ENCODE measurements around the gene VPS35.
A peak's percentile ranks its signal among the peaks of the same experiment; 100 is the strongest.
"Not testable (repeated sequence)": the region's sequence is repeated elsewhere in the genome, so short reads cannot be mapped to it uniquely, and the experiment has no call there.

VPS35 gene

GRCh38 chr16:46711106-46712058, 22.4 kb upstream of the VPS35 start:
- no peak for DNase-seq

- no peak for DNase-seq
Measured at GRCh38 chr16:46709469-46710005, 20.6 kb upstream of the VPS35 start.

GRCh38 chr16:46706642-46707041, 17.7 kb upstream of the VPS35 start:
- DNase-seq: no peak

- no peak for DNase-seq
Measured at GRCh38 chr16:46702030-46702429, 13.1 kb upstream of the VPS35 start.

GRCh38 chr16:46701615-46702014, 12.6 kb upstream of the VPS35 start:
- no peak for DNase-seq

GRCh38 chr16:46700048-46700447, 11.1 kb upstream of the VPS35 start:
- no peak for DNase-seq

- DNase-seq: no peak
Measured at GRCh38 chr16:46696957-46697356, 8.0 kb upstream of the VPS35 start.

GRCh38 chr16:46695937-46696336, 7.0 kb upstream of the VPS35 start:
- DNase-seq: no peak

GRCh38 chr16:46693598-46693997, 4.6 kb upstream of the VPS35 start:
- DNase-seq: no peak

- no peak for DNase-seq
Measured at GRCh38 chr16:46691726-46692125, 2.7 kb upstream of the VPS35 start.

- DNase-seq: no peak
Measured at GRCh38 chr16:46690281-46691178, 1.6 kb upstream of the VPS35 start.

GRCh38 chr16:46689365-46690280, 645 bp upstream of the VPS35 start, which contains the start of gene ORC6:
TSS of gene ORC6 (plus strand) at chr16:46689659. CDS start at chr16:46689706, 47 bp downstream.
- DNase-seq: peak; percentile 94

GRCh38 chr16:46688101-46688653, 801 bp downstream of the VPS35 start:
- no peak for DNase-seq

- no peak for DNase-seq
Measured at GRCh38 chr16:46687486-46687885, 1.5 kb downstream of the VPS35 start.

- no peak for DNase-seq
Measured at GRCh38 chr16:46686815-46687473, 2.0 kb downstream of the VPS35 start.

- DNase-seq: not testable (repeated sequence)
Measured at GRCh38 chr16:46681867-46682266, 7.1 kb downstream of the VPS35 start.

GRCh38 chr16:46677943-46678342, 11.0 kb downstream of the VPS35 start:
- DNase-seq: not testable (repeated sequence)

GRCh38 chr16:46673320-46674013, 15.5 kb downstream of the VPS35 start:
- DNase-seq: peak; percentile 13

- no peak for DNase-seq
Measured at GRCh38 chr16:46662123-46662522, 26.9 kb downstream of the VPS35 start.

GRCh38 chr16:46658925-46659324, 30.1 kb downstream of the VPS35 start:
- DNase-seq: no peak

- DNase-seq: no peak
Measured at GRCh38 chr16:46651305-46651704, 37.7 kb downstream of the VPS35 start.
